H1 (cell line): ENCODE results near the gene GEN1. TPM values are rescaled to one million over a fixed set of nuclear protein-coding genes. Genes with fewer than 3 reads are reported as not detected.

ENCODE experiments used
- CREB1 ChIP-seq: IDR thresholded peaks from 2 replicates; pipeline ENCODE4 v1.6.1; 2012; ENCODE audit warnings: inconsistent platforms
- HDAC6 ChIP-seq: IDR thresholded peaks from one replicate; pipeline ENCODE4 v1.7.1; 2012; ENCODE audit warnings: low read depth, mild to moderate bottlenecking, inconsistent platforms, low read length, moderate library complexity
- NANOG ChIP-seq: IDR thresholded peaks from 2 replicates; pipeline ENCODE4 v1.6.1; 2011; ENCODE audit warnings: low read length, low read depth, mild to moderate bottlenecking, inconsistent platforms; ENCODE audit not compliant: insufficient read depth, poor library complexity, severe bottlenecking
- polyA plus RNA-seq, 7 experiments: library from polyadenylated mRNA; depleted of rRNA in 3 of 7; stranded (reverse) in 5 of 7; unstranded in 2 of 7; fragments of >200 nt in 5 of 7; fragments of 200-250 nt in 2 of 7; gene quantifications; 1 replicate in 5 of 7; 2 replicates in 1 of 7; 4 replicates in 1 of 7; pipeline versions ENCODE4 v1.2.1 to v1.2.3, GENCODE V29; 2011 to 2013; ENCODE audit warnings: missing spikeins in 2 of 7, mixed read lengths in 2 of 7
- total RNA-seq: library from RNA; stranded (reverse); fragmentation: NEBNext Ultra II Directional; extraction: Animal tissue kit (Norgen Biotek cat#: 25700); gene quantifications from 2 replicates; pipeline ENCODE4 v1.2.1, GENCODE V29; 2021
- TF ChIP-seq, protein P1 (sequence below): fragments of 300-600 bp; sonication (generic); IDR thresholded peaks from 2 replicates; pipeline ENCODE4 v1.7.1; 2012; ENCODE audit warnings: low read length, moderate library complexity, mild to moderate bottlenecking, inconsistent platforms; ENCODE audit not compliant: insufficient replicate concordance

The GEN1 gene
- total and polyA plus RNA-seq, 2 of the 8 experiments (the other 6 are each of a cell fraction or from before 2014, with no cell fraction given), result 6.9 to 19.2 TPM

DNA sequence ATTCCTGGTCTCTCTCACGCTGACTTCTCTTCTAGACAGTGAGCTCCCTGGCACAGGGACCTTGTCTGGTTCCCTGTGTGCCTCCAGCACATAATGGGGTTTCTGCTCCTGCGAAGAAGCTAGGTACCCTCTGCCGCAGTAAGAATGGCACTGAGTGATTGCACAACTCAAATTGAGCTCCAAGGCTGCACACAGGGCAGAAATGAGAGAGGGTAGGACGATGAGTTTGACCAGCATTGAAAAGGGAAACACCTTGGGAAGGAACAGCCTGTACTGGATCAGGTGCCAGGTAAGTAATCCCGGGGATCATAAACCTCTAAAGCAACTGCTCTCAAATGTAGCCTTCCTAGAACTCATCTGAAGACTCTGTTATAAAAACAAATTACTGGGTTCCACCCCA is 41.4 kb downstream of the GEN1 start (continued):
- TF ChIP-seq, protein P1, sequence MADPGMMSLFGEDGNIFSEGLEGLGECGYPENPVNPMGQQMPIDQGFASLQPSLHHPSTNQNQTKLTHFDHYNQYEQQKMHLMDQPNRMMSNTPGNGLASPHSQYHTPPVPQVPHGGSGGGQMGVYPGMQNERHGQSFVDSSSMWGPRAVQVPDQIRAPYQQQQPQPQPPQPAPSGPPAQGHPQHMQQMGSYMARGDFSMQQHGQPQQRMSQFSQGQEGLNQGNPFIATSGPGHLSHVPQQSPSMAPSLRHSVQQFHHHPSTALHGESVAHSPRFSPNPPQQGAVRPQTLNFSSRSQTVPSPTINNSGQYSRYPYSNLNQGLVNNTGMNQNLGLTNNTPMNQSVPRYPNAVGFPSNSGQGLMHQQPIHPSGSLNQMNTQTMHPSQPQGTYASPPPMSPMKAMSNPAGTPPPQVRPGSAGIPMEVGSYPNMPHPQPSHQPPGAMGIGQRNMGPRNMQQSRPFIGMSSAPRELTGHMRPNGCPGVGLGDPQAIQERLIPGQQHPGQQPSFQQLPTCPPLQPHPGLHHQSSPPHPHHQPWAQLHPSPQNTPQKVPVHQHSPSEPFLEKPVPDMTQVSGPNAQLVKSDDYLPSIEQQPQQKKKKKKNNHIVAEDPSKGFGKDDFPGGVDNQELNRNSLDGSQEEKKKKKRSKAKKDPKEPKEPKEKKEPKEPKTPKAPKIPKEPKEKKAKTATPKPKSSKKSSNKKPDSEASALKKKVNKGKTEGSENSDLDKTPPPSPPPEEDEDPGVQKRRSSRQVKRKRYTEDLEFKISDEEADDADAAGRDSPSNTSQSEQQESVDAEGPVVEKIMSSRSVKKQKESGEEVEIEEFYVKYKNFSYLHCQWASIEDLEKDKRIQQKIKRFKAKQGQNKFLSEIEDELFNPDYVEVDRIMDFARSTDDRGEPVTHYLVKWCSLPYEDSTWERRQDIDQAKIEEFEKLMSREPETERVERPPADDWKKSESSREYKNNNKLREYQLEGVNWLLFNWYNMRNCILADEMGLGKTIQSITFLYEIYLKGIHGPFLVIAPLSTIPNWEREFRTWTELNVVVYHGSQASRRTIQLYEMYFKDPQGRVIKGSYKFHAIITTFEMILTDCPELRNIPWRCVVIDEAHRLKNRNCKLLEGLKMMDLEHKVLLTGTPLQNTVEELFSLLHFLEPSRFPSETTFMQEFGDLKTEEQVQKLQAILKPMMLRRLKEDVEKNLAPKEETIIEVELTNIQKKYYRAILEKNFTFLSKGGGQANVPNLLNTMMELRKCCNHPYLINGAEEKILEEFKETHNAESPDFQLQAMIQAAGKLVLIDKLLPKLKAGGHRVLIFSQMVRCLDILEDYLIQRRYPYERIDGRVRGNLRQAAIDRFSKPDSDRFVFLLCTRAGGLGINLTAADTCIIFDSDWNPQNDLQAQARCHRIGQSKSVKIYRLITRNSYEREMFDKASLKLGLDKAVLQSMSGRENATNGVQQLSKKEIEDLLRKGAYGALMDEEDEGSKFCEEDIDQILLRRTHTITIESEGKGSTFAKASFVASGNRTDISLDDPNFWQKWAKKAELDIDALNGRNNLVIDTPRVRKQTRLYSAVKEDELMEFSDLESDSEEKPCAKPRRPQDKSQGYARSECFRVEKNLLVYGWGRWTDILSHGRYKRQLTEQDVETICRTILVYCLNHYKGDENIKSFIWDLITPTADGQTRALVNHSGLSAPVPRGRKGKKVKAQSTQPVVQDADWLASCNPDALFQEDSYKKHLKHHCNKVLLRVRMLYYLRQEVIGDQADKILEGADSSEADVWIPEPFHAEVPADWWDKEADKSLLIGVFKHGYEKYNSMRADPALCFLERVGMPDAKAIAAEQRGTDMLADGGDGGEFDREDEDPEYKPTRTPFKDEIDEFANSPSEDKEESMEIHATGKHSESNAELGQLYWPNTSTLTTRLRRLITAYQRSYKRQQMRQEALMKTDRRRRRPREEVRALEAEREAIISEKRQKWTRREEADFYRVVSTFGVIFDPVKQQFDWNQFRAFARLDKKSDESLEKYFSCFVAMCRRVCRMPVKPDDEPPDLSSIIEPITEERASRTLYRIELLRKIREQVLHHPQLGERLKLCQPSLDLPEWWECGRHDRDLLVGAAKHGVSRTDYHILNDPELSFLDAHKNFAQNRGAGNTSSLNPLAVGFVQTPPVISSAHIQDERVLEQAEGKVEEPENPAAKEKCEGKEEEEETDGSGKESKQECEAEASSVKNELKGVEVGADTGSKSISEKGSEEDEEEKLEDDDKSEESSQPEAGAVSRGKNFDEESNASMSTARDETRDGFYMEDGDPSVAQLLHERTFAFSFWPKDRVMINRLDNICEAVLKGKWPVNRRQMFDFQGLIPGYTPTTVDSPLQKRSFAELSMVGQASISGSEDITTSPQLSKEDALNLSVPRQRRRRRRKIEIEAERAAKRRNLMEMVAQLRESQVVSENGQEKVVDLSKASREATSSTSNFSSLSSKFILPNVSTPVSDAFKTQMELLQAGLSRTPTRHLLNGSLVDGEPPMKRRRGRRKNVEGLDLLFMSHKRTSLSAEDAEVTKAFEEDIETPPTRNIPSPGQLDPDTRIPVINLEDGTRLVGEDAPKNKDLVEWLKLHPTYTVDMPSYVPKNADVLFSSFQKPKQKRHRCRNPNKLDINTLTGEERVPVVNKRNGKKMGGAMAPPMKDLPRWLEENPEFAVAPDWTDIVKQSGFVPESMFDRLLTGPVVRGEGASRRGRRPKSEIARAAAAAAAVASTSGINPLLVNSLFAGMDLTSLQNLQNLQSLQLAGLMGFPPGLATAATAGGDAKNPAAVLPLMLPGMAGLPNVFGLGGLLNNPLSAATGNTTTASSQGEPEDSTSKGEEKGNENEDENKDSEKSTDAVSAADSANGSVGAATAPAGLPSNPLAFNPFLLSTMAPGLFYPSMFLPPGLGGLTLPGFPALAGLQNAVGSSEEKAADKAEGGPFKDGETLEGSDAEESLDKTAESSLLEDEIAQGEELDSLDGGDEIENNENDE, result no peak
- TF ChIP-seq HDAC6 (no peak), CREB1 (no peak), NANOG (no peak)
